HG03354 (cell line): ENCODE measurements around the gene PLK2.

Source experiments
- ATAC-seq: cut with Tn5 transposase; IDR thresholded peaks from one replicate; pipeline ENCODE4 v1.9.1; 2021; ENCODE audit warnings: mild to moderate bottlenecking; ENCODE audit not compliant: unreplicated experiment, poor library complexity, severe bottlenecking

The PLK2 gene

GRCh38 chr5:58451732-58452565, 7.9 kb downstream of the PLK2 start:
- no peak for ATAC-seq

- no peak for ATAC-seq
Measured at GRCh38 chr5:58450811-58451629, 8.9 kb downstream of the PLK2 start.

- ATAC-seq, result no peak
Measured at GRCh38 chr5:58450018-58450417, 9.9 kb downstream of the PLK2 start.

- no peak for ATAC-seq
Measured at GRCh38 chr5:58447226-58447625, 12.7 kb downstream of the PLK2 start.

- no peak for ATAC-seq
Measured at GRCh38 chr5:58446024-58446423, 13.9 kb downstream of the PLK2 start.

GRCh38 chr5:58444805-58445204, 15.1 kb downstream of the PLK2 start:
- ATAC-seq, result no peak

- no peak for ATAC-seq
Measured at GRCh38 chr5:58440901-58441460, 18.9 kb downstream of the PLK2 start.

GRCh38 chr5:58439094-58439644, 20.7 kb downstream of the PLK2 start:
- no peak for ATAC-seq

- no peak for ATAC-seq
Measured at GRCh38 chr5:58437661-58438060, 22.2 kb downstream of the PLK2 start.

GRCh38 chr5:58431832-58432231, 28.1 kb downstream of the PLK2 start:
- ATAC-seq, result no peak

- no peak for ATAC-seq
Measured at GRCh38 chr5:58412932-58413331, 47.0 kb downstream of the PLK2 start.

GRCh38 chr5:58412081-58412480, 47.8 kb downstream of the PLK2 start:
- ATAC-seq, result no peak

- ATAC-seq, result no peak
Measured at GRCh38 chr5:58411372-58411771, 48.5 kb downstream of the PLK2 start.

- ATAC-seq, result no peak
Measured at GRCh38 chr5:58410441-58410840, 49.4 kb downstream of the PLK2 start.

GRCh38 chr5:58407042-58407719, 52.7 kb downstream of the PLK2 start:
- ATAC-seq, result no peak

GRCh38 chr5:58406394-58406793, 53.5 kb downstream of the PLK2 start:
- ATAC-seq, result no peak

- no peak for ATAC-seq
Measured at GRCh38 chr5:58405175-58405574, 54.7 kb downstream of the PLK2 start.

GRCh38 chr5:58404734-58405133, 55.2 kb downstream of the PLK2 start:
- no peak for ATAC-seq
